NCI-H1930 (cell line): ENCODE data around the gene DOCK2.

Experiments used
- DNase-seq, 2 experiments: peaks; one replicate each; lab custom pipeline; 2025; lab: John Stamatoyannopoulos, UW

Gene DOCK2

DNA sequence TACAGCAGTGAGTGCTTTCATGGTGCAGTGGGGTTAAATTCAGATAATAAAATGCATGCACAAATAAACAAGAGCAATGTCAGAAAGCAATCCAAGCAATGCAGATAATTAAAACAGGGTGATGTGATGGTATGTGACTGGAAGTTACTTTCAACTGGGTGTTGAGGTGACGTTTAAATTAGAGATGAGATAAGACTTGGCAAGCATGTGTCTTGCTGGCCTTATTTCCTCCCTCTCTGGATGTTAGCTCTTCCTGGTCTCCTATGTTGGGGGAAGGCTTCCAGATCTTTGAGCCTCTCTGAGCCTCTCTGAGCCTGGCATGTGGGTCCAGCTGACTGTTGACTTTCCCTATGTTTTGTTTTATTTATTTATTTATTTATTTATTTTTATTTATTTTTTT, 54.4 kb downstream of the DOCK2 start:
- no peak for DNase-seq

DNA sequence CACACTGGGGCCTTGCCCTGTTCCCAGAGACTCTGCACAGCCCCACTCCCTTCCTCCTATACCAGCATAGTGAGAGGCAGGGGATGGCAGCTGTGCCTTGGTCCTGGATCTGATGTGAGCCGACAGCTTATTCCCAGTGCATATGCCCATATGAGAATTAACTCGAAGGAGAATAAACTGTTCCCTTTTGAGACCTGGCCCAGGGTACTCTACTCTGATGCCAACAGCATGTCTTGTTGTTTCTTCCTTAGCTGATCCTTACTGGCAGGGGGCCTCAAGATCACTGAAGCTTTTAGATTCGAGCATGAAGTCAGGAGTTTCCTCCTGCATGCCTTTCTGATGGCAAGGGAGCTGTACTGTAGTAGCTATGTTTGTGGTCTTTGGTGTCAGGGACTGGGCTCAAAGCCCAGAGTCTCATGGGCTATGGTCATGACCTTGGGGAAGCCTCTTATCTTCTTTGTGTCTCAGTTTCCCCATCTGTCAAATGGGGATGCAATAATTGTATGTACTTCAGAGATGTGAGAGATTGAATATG, 57.1 kb downstream of the DOCK2 start:
- DNase-seq: no peak

DNA sequence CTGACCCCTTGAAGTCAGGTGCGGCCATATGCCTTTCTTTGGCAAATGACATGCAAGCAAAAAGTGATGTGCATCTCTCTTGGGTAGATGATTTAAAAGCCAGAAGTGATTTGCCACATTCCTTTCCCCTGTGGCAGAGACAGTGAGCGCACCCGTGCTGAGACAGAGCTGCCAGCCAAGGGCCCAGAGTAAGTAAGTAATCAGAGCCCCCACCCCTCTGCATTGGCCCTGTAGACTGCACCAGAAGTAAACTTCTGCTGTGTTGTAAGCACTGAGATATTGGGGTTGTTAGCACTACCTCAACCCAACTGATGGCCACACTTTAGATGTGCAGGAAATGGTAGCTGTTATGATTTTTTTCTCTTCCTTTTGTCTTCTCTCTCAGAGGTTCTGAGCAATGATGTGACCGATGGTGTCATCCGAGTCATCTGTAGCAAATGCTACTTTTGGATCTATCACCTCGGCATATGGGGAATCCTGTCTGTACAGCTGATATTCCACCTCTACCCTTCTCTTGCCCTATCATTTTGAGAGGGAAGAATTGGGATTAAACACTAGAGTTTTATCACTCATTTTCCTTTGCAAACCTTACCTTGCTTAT, 58.0 kb downstream of the DOCK2 start:
- no peak for DNase-seq

DNA sequence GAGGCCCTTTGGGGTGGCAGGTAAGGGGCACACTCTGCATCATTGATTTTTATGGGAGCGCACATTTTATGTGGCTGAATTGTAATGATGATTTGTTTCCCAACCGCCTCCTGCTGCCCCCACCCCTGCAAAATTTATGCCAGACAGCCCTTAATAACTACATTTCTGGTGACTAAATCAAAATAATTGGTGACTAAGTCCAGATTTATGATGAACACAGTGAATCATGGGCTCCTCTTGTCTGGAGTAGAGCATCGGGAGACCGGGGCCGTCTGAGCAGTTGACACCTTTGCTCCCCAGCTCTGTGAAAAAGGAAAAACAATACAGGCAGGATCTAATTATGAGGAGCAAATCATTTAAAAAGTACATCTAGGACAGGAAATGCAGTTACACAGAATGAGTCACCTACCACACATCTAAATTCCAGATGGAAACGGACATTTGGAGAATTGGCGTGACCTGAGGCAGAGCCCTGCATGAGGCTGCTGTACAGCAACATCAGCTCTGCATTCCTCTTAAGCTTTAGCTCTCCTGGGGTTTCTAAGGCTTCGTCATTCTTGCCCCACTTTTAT, 58.9 kb downstream of the DOCK2 start:
- DNase-seq: no peak

DNA sequence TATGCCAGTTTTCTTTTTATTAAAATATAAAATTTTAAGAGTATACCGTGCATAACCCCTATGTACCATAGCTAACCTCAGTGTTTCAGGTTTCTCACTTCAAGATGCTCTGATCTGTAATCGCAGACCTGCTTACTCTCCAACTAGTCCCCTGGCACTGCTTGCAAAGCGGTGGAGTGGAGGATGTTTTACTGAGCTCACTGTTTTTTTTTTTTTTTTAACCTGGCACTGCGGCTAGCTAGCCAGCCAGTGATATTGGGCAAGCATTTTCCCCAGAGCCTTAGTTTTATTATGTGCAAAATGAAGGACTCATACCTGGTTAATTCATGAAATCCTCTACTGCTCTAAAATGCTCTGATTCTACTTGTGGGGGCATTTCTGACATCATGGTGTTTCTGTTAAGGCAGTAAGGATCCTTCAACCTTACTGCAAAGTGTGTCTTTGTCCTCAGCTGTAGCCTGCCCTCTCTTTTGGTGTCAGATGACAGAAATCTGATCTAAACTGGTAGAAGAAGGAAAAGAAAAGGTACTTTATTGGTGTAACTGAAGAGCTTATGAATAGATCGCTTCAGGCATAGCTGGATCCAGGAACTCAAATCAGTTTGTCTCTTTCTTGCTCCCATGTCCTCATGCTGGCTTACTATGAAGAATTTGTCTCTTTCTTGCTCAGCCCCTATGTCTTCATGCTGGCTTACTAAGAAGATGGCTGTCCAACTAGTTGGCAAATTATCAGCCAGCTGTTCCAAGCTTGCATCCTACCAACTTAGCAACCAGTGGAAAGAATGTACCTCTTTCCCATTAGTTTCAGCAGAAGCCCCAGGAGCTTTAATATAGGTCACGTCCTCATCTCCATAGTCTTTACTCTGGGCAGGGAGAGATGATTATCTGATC, 59.8 kb downstream of the DOCK2 start:
- DNase-seq: no peak

DNA sequence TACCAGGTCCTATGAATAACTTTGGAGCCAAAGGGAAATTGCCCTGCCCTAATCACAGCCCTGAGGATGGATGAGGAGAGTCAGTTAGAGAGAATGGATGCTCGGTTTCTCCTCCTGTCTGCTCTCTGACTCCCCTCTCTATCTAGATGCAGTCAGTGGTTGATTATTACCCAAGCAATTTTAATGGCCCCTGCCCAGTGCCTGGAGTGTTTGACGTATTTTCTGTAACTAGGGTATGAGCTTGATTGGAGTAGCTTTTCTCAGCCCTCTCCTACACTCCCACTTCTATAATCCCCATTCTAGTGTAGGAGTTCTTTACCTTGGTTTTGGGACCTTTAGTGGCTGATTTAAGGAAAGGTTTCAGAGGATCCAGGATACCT, 60.4 kb downstream of the DOCK2 start:
- DNase-seq: no peak

DNA sequence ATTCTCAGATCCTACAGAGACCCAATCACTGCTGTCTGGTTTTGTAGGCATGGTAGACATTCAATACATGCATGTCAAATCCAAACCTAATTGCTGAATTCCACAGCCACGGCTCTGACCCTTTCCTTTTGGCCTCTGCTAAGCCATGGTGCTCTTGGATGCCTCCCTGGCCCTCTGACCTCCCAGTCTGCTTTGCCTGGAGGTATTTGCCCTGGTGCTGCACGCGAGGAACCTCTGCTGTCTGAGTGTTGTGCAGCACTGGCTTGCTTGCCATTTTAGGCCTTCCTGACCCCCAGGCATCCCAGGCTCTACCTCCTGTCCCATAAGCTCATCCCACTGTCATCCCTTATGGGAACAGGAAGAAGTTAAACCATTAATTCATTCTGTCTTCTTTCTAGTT, 60.9 kb downstream of the DOCK2 start:
- DNase-seq: no peak

DNA sequence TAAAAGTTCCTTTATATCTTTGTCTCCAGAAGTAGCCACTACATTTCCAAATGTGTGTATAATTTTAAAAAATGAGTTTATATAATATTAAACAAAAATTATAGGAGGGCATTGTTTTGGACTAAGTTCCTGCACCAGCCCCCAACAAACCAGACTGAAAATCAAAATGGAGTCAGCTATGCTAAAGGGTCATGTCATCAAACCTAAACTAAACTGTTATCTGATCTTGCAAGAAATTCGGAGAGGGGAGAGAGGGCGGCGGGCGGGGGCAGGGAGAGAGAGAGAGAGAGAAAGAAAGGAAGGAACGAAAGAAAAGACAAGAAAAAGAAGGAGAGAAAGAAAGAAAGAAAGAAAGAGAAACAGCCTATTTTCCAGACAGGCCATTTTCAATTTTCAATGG, 63.5 kb downstream of the DOCK2 start:
- no peak for DNase-seq

DNA sequence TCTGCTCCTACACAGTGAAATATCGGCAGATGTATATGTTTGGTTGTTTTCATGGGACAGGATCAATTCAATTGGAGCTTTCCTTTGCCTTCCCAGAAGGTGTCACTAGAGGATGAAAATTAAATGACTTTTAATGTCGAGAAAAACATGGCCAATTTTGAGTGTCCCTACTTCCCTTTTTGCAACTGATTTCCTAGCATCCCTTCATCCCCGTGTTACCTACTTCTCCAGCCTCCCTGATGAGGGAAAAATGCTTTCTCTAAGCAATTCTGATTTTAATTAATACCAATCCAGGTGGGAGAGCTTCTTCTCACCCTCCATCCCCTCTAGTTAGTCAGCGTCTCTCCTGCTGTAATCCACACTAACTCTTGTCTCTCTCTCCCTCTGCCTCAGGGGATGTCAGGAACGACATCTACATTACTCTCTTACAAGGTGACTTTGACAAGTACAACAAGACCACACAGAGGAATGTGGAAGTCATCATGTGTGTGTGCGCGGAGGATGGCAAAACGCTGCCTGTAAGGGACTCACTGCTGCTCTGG, 64.9 kb downstream of the DOCK2 start:
- no peak for DNase-seq

DNA sequence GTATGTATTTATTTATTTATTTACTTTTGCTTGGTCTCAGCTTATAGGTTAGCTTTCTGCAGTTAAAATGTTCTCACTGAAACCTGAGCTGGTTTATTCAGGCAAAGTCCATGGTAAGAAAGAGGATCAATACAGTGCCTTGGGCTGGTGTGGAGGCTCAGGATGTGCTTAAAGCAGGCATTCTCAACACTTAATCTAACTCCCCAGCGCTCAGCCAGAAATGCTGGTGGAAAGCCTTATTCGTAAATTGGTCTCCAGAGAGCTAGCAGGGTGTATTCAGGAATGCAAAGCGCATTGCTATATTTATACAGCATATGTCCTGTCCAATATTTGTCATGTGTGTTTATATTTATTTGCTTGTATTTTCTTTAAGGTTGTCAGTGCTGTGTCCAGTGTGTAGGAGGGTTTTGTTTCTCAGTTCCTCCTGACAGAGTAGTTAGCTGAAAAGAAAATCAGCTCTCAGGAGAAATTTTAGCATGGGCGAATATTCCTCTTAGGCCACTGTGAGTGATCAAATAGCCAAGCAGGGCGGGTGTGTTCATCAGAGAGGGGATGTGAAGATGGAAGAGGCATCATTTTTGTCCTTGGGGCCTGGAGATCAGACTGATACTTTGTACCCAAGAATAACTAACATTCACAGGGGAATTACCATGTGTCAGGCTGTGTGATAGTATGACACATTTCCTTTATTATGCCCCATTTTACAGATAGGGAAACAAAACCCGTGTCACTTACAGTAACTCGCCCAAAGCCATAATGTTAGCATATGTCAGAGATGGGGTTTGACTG, 65.8 kb downstream of the DOCK2 start:
- no peak for DNase-seq

DNA sequence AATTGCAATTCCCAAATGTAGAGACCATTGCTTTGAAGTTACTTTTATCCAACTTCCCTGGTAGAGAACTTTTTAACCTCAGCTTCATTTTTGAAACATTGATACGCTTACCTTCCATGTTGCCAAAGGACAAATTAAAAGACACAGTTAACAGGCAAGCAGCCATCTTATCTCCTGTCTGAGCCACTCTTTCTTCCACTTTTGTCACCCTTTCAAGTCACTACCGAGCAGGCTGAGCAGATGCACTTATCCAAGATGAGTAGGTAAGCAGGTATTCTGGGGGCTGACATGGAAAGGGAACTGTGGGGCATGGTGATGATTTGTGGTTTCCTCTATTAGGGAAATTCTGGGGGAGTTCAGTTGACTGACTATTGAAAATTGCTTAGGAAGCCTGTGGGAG, 66.7 kb downstream of the DOCK2 start:
- no peak for DNase-seq

DNA sequence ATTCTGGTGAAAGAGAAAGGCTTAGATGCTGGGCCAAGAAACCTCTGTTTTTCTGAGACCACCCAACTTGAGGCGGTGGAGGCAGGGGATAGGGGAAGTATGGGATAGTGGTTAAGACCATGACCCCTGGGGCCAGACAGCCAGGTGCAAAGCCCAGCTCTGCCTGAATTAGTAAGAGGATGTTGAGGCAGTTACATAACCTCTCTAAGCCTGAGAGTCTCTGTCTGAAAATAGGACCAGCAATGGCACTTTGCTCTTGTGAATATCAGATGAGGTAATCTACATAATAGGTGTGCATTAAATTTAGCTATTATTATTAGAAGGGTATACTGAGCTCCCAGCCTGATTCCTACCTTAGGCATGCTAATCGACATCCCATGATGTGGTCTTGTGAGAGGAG, 68.2 kb downstream of the DOCK2 start:
- no peak for DNase-seq

DNA sequence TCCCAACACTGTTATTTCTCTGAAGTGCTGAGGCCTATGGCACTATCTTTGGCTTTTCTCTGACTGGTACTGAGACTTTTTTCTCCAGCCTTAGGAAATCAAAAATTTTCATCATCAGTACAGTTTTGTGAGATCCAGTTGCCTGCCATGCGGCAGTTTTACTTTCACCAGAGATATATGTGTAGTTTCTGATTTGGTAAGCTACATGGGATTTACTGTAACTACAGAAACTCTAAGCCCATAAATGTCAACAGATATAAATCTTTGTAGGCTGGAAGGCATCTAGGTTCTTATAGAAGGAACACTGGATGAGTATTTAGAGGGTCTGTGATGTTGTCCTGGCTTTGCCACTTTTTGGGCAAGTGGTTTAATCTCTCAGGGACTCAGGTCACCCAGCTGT, 69.0 kb downstream of the DOCK2 start:
- no peak for DNase-seq

DNA sequence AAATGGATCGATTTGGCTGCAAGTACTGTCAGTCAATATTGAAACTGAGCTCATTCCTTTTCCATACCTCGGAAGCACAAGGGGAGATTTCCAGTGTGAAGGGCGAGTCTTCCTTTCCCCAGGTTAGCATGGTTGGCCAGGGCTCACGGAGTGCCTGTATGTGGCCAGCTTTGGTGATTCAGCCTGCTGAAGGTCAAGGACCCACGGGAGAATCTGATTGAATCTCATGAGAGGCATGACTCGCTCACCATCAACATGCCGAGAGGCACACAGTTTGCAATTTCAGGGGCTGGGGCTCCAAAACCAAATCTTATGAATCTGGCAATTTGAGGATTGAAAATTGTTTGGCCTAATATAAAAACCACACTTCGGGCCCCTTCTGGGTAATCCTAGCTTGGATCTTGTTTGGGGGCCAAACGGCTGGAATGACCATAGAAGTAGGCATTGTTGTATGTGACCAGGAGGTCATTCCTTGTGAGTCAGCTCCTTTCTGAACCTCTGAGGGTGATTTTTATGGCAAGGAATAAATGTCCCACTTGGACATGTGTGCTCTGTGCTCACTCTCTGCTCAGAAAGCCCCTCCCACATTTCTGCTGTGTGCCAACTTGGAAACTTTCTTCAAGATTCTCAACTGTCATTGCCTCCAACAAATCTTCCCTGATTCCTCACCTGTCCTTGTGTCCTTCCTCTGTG, 69.8 kb downstream of the DOCK2 start:
- DNase-seq: no peak

DNA sequence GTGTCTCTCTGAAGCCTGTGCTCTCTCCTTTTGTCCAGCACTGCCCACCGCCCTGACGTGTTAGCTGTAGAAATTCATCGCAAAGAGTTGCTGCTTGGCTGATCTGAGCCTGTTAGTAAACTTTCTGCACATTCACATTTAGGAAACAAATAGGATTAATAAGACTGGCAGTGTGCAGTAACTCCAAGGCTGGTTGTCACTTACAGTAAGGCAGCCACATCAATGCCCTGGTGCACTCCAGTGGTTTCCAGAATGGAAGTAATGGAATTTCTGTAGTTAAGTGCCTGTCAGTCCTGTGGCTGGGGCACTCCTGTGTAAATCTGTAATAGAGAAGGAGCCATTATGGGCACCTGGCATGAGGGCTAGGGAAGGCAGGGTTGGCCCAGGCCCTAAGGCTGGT, 70.6 kb downstream of the DOCK2 start:
- DNase-seq: no peak

DNA sequence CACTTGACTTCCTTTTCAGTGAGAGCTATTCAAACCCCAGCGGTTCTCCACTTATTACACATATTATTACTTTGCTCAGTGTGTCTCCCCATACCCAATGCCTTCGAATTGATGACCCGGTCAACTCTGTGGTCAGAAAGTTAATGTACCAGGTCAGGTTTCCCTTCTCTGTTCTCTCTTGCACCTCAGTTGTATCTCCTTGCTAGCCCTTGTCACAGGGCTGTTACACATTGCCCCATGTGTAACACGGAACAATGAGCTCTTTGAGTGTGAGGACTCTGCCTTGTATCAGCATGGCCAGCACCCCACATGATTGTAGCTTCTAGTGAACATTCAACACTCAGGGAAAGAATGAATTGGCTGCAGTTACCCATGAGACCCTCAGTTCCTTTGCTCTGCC, 73.6 kb downstream of the DOCK2 start:
- DNase-seq: no peak

DNA sequence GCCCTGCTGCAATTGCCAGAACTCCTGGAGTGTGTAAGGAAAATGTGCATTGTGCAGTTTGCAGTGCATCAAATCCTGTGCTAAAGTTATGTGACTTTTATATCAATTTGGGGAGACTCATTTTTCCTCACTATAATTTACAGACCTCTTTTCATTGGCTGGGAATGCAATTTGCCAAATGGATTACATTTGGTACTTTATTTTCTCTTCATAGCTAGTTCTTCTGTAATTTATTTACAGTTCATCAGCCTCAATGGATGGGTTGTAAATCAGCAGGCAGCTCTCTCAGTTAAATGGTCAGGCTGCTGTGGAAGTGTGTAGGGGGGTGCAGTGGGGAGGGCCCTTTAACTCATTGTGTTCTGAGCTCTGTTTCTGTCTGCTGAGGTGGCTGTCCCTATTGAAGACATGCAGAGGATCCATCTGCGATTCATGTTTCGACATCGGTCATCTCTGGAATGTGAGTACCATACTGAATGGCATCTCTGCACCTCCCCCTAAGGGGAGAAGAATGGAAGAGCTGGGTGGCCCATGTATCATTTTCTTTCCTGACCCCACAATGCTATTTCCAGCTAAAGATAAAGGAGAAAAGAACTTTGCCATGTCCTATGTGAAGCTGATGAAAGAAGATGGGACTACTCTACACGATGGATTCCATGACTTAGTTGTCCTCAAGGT, 74.6 kb downstream of the DOCK2 start:
- DNase-seq: no peak

DNA sequence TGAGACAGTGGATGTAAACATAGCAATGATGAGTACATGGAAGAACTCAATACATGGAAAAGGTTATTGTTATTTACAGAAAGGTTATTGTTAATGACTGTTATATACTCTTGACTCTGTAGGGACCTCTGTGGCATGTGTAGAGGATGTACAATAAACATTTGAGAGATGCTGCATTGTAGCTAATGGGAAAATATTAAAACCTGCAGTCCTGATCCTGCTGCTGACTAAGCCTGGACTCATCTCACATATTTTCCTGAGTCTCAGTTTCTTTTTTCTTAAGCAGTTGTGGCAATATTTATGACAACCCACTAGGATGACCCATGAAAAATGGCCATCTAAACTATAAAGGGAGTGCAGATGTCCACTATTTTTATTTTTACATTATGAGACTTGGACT, 75.4 kb downstream of the DOCK2 start:
- DNase-seq: no peak

DNA sequence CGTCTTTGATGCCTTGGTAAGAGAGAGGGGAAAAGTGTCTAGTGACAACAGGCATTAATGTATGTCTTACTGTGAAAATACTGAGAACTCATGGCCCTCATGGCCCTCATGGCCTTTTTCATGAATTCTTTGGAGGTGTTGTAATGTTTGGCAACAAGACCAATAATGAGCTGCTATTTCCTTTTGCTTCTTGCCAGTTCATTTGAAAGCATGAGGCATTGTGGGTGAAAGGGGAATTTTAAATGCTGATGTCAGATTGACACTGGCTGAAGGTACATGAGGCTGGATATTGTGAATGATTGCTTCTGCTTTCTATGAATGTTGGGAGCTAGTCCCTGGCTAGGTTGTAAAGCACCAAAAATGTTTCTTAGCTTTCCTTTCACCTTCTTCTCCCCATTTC, 79.2 kb downstream of the DOCK2 start:
- no peak for DNase-seq

DNA sequence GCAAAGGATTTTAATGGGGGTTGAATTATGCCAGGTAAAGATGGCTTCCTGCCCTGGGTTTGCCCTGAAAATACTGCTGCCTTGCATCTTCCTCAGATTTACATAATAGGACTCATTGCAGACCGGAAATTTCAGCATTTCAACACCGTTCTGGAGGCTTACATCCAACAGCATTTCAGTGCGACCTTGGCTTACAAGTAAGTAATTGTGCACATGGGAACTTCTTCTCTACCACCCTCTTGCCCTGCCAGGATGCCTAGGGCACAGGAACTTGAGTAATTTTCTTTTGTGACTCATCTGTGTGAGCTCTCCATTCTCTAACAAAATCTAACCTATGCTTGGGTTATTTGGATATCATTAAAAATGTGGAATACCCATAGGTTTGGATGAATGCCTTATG, 80.2 kb downstream of the DOCK2 start:
- DNase-seq: no peak
